HG03432 (cell line): ENCODE results near the gene METAP2.

ENCODE experiments used
- ATAC-seq: cut with Tn5 transposase; IDR thresholded peaks from one replicate; pipeline ENCODE4 v1.9.1; 2021; ENCODE audit warnings: mild to moderate bottlenecking, moderate library complexity; ENCODE audit not compliant: unreplicated experiment

Gene METAP2

DNA sequence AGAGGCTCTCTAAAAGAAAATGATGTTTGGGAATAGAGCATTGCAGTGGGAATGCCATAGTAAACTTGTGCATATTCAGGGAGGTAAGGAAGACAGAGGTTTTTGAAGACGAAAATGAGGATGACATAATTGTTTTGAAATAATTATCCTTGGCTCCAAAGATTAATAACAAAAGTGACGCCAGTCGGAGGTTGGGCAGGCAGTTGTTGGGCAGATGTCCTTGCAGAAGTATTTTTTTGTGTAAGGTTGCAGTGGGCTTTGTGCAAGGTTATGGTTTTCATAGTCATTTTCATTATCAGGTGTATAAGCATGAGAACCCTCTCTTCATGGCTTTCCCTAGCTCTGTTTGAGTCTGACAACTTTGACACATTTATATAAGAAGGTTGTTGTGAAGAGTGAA is 35.3 kb downstream of the METAP2 start:
- no peak for ATAC-seq

GRCh38 chr12:95511977-95512376 is 38.0 kb downstream of the METAP2 start:
- ATAC-seq: no peak

GRCh38 chr12:95513599-95513998 is 39.6 kb downstream of the METAP2 start:
- no peak for ATAC-seq

GRCh38 chr12:95515197-95515596 is 41.2 kb downstream of the METAP2 start:
- ATAC-seq: no peak

DNA sequence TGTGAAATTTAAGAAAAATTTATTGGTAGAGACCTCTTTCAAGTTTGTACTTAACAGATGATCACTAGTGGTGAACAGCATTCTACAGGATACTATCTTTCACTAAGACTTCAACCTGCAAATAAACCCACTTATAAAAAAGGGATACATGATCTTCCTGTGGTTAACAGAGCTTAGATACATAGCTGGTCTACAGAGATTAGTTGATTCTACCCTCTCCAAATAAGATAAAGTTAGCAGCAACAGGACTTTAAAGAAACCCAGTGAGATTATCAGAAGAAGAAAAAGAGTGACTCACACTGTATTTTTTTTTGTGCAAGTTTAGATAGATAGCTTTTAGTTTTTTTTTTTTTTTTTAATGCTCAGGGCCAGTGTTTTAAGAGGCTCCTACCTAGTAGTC is 42.8 kb downstream of the METAP2 start:
- ATAC-seq: no peak

DNA sequence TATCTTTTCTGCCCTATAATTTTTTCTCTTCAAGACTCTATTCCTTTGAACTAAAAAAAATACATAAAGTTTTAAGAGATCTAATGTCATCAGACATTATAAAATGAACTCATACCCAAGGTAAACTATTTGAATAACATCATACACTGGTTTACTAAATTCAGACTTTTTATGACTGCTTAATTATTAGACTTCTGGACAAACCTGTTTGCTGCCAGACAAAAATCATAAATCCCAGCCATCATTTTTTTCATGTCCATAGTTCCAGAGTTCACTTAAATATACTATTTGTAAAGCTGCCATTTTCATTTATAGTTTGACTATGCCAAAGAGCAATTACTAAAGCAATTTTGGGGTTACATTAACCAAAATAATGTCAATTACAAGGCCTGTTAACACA is 43.3 kb downstream of the METAP2 start:
- no peak for ATAC-seq

DNA sequence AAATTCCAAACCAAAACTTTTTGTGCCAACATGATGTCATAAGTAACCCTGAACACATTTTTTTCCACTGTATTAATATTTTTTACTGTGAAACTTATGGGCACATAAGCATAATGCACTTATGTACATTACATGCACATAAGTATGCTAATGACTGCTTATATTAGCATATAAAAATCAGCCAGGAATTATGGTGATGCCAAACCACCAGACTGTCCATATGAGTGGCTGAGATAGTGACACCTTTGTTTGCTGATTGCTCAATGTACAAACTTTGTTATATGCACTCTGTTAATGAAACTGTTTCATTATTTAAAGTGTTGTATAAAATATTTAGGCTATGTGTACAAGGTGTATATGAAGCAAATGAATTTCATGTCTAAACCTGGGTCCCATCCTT is 45.0 kb downstream of the METAP2 start:
- no peak for ATAC-seq

DNA sequence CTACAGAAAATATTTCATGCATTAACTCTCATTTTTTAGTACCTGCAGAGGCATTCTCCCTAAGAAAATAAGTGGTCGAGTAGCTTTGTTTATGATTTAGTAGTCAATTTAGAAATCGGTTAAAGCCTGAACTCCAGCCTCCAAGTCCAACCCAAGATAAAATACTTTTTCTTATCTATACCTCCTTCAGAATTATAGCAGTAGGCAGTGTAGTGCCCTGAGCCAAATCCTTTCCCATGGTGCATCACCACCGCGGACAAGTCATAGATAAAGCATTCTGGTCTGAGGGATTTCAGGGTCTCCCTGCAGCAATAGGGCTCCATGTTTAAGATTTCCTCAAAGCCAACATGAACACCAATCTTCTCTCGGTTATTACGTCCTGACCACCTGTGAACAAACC is 46.9 kb downstream of the METAP2 start:
- no peak for ATAC-seq

- ATAC-seq: no peak
Measured at GRCh38 chr12:95522692-95523091, 48.7 kb downstream of the METAP2 start.

GRCh38 chr12:95528431-95528830 is 54.5 kb downstream of the METAP2 start:
- no peak for ATAC-seq

DNA sequence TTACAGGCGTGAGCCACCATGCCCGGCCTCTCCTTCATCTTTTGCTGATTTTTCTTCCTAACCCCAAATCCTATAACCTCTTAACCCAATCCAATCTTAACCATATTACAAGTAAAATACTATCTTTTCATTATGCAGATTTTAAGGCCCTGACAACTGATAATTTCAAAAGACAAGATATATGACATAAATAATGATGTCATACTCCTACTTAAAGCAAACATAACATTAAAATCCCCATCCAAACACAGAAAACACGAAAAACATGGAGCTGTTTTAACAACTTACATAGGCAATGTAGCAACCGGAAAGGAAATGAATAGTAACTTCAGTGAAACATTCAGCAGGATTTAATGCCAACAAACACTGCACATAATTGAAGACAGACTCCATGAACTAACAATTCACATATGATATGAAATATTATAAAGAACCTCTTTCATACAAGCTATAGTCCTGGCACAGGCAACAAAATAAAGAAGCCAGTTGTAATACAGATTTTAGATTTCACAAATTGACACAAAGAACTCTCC is 55.8 kb downstream of the METAP2 start:
- no peak for ATAC-seq

DNA sequence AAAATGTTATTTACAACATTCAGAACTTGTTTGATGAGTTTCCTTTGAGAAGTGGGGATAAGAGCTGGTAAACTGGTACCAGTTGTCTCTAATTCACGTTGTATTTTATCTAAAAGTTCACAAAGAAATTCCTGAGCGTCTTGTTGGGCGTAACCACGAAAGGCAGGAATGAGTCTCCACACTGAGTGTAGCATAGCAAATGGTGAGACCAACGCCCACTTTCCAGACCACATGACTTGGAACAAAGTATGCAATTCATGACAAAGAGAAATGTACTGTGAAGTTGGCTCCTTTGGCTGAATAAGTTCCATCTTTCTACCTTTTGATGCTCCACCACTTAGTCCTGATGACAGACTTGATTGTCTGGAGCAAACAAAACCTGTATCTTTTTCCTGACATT is 58.9 kb downstream of the METAP2 start:
- ATAC-seq: no peak

DNA sequence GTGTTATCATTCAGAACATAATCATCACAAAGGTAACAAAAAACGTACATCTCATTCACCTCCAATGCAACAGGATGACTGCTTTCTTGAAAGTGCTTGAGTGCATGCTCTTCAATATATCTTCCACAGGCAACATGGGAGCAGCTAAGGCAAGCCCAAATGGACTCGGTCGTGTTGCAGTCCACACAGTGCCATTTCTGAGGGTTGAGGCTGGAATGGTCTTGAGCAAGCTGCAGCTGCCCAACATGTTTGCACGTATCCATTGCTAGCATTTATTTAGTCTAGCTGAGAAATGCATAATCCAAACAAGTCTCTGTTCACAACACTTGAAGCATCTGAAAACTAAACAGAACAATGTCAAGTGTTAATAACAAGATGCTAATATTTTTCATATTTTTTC is 60.0 kb downstream of the METAP2 start:
- no peak for ATAC-seq

- no peak for ATAC-seq
Measured at GRCh38 chr12:95538006-95538405, 64.1 kb downstream of the METAP2 start.

DNA sequence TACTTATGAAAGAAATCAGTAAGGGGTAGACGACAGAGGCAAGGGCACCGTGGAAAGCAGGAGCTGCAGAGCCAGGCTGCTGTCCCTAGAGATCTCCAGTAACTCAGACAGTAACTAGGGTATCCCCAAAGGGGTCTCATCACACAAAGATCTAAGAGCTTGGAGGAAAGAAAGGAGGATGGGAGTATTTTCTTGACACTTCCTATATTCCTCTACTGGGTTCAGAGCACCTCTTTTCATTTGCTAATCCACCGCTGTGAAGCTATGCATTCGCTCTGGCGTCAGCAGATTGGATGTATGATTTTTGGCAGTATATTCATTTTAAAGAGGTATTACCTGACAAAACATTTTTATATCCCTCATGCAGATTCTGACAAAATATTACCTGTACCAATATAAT is 64.7 kb downstream of the METAP2 start:
- ATAC-seq: no peak

DNA sequence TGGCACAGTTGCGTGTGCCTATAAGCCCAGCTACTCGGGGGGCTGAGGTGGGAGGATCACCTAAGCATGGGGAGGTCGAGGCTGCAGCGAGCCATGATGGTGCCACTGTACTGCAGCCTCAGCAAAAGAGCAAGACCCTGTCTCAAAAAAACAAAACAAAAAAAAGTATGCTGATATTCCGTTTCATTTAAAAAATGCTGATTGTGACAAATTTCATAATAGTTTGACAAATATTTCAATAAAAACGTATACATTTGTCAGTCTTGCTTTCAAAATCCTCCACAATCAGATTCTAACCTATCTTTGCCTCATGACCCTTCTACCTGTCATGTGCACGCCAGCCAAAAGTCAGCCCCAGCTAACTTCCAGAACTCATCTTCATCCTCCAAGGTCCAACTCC is 67.5 kb downstream of the METAP2 start:
- no peak for ATAC-seq

GRCh38 chr12:95543305-95543704 is 69.4 kb downstream of the METAP2 start:
- no peak for ATAC-seq

DNA sequence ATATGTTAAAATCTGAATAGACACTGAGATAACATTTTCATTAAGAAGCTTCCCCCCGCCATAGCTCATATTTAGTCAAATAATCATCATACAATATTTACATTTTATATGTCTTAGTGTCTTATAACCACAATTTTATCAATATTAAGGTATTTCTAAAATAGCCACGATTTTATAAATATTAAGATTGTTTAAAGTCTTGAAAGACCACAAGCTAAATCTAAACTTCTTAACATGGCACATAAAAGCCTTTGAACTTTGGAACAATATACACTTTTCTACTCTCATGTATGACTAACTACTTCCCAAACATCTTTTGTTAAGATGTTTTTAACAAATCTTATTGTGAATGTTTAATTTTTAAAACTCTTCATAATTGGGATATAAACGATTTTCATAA is 70.8 kb downstream of the METAP2 start:
- no peak for ATAC-seq

- no peak for ATAC-seq
Measured at GRCh38 chr12:95545303-95545702, 71.4 kb downstream of the METAP2 start.

- ATAC-seq: no peak
Measured at GRCh38 chr12:95545731-95546490, 72.0 kb downstream of the METAP2 start.

DNA sequence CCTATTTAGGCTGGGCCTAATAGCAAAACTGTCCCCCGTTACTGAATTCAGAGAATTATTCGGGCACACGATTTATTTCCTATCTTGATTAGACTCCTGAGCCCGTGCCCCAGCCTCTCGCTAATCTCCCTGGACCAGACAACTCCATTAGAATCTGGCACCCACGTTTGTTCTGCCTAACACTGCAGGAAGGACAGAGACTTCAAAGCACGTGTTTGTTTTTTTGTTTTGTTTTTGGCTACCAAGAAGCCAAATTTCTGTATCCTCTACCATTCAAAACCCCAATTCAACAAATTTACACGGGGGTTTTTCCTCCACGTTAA is 72.5 kb downstream of the METAP2 start:
- ATAC-seq: no peak

GRCh38 chr12:95547522-95548055 is 73.6 kb downstream of the METAP2 start:
- ATAC-seq: no peak

- ATAC-seq: no peak
Measured at GRCh38 chr12:95548056-95548538, 74.1 kb downstream of the METAP2 start.
